SK-N-SH treated with all-trans-retinoic acid at 6 μM for 48 hours (cell line): ENCODE data around the gene STARD13.

Source experiments
- ARNTL ChIP-seq: fragments of 450-650 bp; formaldehyde crosslinking; IDR thresholded peaks from 2 replicates; pipeline ENCODE4 v1.5.0; 2020; ENCODE audit warnings: low read depth, mild to moderate bottlenecking, moderate library complexity, borderline replicate concordance
- BACH2 ChIP-seq: fragments of 250-450 bp; sonication (Bioruptor Pico); IDR thresholded peaks from 2 replicates; pipeline ENCODE4 v1.9.0; 2021; ENCODE audit warnings: mild to moderate bottlenecking, borderline replicate concordance
- CREB5 ChIP-seq: fragments of 250-450 bp; sonication (Bioruptor Pico); IDR thresholded peaks from 2 replicates; pipeline ENCODE4 v1.5.1; 2020; ENCODE audit warnings: low read depth, mild to moderate bottlenecking, moderate library complexity
- ESRRG ChIP-seq: fragments of 250-450 bp; sonication (Bioruptor Pico); IDR thresholded peaks from 2 replicates; pipeline ENCODE4 v1.6.1; 2021; ENCODE audit warnings: mild to moderate bottlenecking
- OSR1 ChIP-seq: fragments of 250-450 bp; sonication (Bioruptor Pico); IDR thresholded peaks from 2 replicates; pipeline ENCODE4 v1.8.0; 2022; ENCODE audit warnings: moderate library complexity, mild to moderate bottlenecking, inconsistent platforms
- PATZ1 ChIP-seq: fragments of 250-450 bp; sonication (Bioruptor Pico); IDR thresholded peaks from 2 replicates; pipeline ENCODE4 v1.8.0; 2020; ENCODE audit warnings: mild to moderate bottlenecking, moderate library complexity, borderline replicate concordance
- POU6F1 ChIP-seq: fragments of 250-450 bp; sonication (Bioruptor Pico); IDR thresholded peaks from 2 replicates; pipeline ENCODE4 v1.8.0; 2021; ENCODE audit warnings: low read depth, mild to moderate bottlenecking, moderate library complexity, borderline replicate concordance
- RARB ChIP-seq: fragments of 250-450 bp; sonication (Bioruptor Pico); IDR thresholded peaks from 2 replicates; pipeline ENCODE4 v1.8.0; 2021; ENCODE audit warnings: mild to moderate bottlenecking, moderate library complexity
- TCF4 ChIP-seq: fragments of 250-450 bp; sonication (Bioruptor Pico); IDR thresholded peaks from 2 replicates; pipeline ENCODE4 v1.8.0; 2021; ENCODE audit warnings: mild to moderate bottlenecking, moderate library complexity, borderline replicate concordance
- ZFP3 ChIP-seq: fragments of 250-450 bp; sonication (Bioruptor Pico); IDR thresholded peaks from 2 replicates; pipeline ENCODE4 v1.5.0; 2020; ENCODE audit warnings: mild to moderate bottlenecking, moderate library complexity
- ZFP30 ChIP-seq: fragments of 450-650 bp; formaldehyde crosslinking; IDR thresholded peaks from 2 replicates; pipeline ENCODE4 v1.5.0; 2022; ENCODE audit warnings: mild to moderate bottlenecking, moderate library complexity
- ZNF8 ChIP-seq: fragments of 450-650 bp; formaldehyde crosslinking; IDR thresholded peaks from 2 replicates; pipeline ENCODE4 v1.5.0; 2020; ENCODE audit warnings: mild to moderate bottlenecking, moderate library complexity

- TF ChIP-seq OSR1 (no peak), ZFP3 (CRISPR knock-in tag) (no peak), BACH2 (CRISPR knock-in tag) (no peak), ESRRG (CRISPR knock-in tag) (no peak), RARB (CRISPR knock-in tag) (no peak), PATZ1 (no peak), POU6F1 (CRISPR knock-in tag) (no peak), CREB5 (no peak), ZFP30 (CRISPR knock-in tag) (no peak), ZNF8 (no peak), ARNTL (CRISPR knock-in tag) (no peak), TCF4 (CRISPR knock-in tag) (no peak)
Observed at GRCh38 chr13:33152389-33152788, 133.2 kb downstream of the STARD13 start.
